Activated CD4-positive, alpha-beta T cell treated with anti-CD3 and anti-CD28 coated beads, Interleukin-2, Interleukin-6, amounts not matched to agents 100 ng/mL and 50 ng/mL, durations not matched to agents 16 hours and 8 hours (primary cell): ENCODE measurements around the gene ADGRA3.
"Not testable (repeated sequence)": the region's sequence is repeated elsewhere in the genome, so short reads cannot be mapped to it uniquely, and the experiment has no call there.

Experiments
- DNase-seq: peaks from one replicate; pipeline ENCODE4 v3.0.0-alpha.2; 2020

The ADGRA3 gene

DNA sequence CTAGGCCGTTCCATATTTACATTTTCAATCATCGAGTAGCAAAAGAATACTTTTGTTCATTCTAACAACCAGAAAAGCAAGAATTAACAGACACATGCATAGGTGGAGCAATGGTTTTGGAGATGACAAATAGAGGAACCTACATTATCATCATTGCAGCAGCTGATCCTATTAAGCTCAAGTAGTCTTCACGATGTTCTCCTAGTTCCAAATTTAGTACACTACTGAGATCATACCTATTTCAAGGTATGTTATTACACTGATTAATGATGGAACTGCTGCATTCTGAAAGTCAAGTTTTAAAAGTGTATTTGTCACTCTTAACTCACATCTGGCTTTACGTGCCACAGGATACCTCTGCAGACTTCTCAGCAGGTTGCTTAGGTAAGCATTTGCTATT, 87.4 kb downstream of the ADGRA3 start:
- DNase-seq = no peak

DNA sequence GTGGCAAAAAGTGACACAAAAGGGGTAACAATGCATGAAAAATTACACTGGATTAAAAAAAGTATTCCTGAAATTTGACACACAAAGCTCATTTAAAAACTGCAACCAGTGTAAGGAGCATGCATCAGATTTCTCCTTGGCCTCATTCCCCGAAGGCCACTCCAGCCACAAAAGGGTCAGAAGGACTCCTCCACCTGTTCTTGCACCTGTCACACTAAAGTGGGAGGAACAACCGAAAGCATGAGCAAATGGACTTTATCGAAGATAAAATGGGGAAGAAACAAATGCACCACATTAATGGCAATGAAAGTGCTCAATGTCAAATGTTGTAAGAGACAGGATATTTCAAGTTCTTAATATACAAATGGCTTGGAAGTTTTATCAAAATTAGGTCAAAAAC, 88.2 kb downstream of the ADGRA3 start:
- DNase-seq = no peak

DNA sequence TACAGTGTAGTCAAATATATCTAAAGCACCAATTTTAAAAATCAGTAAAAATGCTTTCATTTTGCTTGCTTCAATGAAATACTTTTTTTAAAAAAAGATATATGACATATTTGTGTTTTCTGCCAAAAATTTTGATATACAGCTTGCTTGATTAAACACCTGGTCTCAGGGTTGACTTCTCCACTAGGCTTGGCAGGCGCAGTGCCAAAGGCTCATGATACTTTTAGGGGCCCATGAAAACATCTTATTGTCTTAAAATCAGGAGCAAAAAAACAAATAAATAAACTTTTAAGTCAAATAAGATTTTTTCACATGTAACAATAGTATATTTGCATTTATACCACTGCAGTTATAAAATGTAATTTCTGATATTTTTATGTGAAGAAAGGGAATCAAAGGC, 95.6 kb downstream of the ADGRA3 start:
- no peak for DNase-seq

DNA sequence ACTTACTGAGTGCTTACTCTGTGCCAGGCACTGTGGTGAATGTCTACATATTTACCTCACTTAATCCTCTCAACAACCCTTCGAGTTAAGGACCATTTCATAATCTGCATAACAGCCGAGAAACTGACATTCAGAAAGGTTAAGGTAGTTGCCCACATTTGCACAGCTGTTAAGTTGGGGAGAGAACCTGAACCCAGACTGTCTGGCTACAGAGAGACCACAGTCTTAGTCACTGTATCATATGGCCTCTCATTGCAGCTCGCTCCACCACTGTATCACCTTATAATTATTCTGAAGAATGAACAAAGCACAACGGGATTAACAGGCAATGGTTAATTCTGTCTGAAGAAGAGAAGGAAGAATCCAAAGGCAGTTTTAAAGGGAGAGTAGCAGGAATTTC, 98.5 kb downstream of the ADGRA3 start:
- no peak for DNase-seq

DNA sequence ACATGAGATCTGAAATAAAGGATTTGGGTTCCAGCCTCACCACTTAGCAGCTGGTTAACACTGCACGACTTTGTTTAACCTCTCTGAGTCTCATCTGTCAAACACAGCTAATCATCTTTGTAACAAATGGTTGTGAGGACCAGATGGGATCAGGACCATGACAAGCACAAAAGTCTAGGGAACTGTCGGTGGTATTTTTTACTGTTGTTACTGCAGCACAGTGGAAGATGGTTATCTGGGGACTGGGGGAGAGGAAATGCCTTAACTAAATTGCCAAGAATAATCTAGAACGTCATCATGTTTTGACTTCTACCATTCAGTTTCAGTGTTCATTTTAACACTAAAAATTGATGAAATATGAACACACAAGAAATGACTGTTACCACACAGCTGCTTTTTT, 99.5 kb downstream of the ADGRA3 start:
- no peak for DNase-seq

DNA sequence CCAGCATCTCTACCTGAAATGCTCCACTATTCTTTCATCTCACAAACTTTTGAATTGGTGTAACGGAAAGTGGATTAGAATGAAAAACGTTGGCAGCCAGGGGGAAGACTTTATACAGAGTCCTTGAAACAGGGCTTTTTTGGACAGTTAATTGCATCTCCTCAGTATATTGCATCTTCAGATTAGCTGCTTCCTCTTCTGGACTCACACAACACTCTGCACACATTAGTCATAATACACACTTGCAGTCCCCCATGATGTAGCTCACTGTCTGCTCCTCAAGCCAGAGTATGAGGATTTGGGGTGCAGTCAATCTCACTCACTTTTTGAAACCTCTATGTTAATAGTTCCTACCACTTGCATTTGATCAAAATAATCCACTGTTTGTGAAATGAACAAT, 101.0 kb downstream of the ADGRA3 start:
- DNase-seq = no peak

DNA sequence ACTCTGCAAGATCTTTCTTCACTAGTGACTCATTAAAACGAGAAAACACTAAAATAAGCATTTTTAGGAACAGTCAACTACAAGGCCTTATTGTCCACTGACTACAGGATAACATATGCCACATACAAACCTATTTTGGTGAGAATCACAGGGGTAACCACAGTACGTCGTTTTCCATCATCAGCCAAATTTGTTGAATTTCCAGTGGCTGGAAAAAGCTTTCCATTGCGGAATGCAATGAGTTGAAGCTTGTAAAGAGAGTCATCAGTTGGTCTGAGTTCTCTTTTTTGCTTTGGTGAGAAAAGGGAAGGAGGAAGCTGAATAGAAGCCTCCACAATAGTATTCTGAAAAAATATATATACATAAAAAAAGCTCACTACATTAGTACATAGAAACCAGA, 102.4 kb downstream of the ADGRA3 start:
- DNase-seq = no peak

DNA sequence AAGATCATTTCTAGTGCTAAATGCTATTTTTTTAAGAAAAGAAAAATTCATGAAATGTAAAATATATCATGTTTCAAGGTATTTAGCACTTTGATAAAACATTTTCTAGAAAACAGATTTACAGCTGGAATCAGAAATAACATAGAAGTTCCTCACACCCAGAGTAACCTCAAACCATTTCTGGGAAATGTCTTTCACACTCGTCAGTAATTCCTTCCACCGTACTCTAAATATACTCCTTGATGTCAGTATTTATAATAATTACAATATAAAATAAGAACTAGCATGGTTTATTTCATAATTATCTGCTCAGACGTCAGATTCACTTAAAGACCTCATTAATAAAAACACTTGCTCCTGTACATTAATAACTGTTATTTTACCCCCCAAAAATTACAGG, 103.9 kb downstream of the ADGRA3 start:
- DNase-seq = no peak

DNA sequence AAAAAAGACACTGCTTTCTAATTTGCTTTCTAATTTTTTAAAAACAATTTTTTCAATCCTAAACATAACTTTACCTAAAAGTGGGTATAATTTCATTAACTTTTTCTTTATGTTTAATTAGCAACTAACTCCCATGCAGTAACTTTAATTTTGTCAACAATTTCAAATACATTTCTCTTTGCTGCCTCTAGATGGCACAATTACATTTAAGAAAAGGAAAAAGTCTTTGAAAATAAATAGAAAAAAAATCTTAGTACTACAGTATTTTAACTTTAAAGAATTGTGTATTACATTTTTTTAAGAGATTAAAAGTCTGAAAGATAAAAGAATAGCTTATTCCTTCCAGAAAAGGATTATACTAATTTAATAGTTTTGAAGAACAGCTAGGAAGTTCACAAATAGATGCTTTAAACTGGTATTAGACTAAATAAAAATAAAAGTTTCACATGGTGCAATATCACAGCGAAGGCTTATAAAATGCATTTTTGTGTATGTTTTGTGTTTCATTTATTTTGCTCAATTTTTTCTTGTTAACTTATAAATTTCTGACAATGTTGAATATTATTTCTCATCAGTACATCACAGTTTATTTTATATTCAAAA, 105.1 kb downstream of the ADGRA3 start:
- DNase-seq = no peak

DNA sequence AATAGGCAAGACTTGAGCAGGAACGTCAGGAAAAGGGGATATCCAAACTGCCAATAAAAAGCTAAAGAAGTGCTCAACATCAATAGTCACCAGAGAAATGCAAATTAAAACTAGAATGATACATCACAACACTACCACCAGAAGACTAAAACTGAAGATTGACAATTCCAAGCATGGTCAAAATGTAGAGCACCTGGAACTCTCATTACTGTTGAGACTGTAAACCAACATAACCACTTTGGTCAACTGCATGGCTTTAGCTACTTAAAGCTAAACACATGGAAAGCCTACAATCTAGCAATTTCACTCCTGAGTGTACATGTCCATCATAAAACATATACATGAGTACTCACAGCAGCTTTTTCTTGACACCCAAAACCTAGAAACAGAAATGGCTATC, 107.4 kb downstream of the ADGRA3 start:
- no peak for DNase-seq

DNA sequence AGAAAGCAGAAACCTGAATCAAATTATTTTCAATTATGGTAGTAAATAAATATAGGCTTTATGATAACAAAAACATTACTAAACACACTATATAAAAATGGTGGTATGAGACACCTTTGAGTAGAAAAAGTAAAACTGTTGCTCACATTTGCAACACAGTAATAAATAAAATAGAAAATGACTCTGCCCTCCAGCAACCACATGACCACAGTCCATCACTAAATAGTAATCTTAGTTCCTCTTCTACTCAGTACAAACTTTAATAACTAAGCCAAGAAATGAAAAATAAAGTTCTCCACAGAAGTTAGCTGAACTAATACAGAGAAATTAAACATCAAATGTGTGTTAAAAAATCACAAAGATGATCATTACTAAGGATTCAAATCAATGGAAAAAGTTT, 108.5 kb downstream of the ADGRA3 start:
- DNase-seq = no peak

DNA sequence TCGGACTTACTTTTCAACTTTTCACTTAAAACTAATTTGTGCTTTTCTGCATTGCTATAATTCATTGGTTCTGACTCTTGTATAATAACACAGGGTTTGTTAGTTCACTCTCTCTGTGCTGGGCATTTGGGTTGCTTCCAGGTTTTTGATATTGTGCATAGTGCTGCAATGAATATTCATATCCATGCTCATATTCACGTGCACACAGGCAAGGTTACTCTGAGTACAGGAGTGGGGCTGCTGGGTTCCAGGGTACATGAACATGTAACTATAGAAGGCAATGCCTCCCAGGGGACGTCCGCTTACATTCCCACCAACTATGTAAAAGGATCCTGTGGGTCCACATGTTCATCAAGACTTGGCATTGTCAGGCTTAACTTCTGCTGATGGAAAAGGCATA, 117.2 kb downstream of the ADGRA3 start:
- DNase-seq = no peak

DNA sequence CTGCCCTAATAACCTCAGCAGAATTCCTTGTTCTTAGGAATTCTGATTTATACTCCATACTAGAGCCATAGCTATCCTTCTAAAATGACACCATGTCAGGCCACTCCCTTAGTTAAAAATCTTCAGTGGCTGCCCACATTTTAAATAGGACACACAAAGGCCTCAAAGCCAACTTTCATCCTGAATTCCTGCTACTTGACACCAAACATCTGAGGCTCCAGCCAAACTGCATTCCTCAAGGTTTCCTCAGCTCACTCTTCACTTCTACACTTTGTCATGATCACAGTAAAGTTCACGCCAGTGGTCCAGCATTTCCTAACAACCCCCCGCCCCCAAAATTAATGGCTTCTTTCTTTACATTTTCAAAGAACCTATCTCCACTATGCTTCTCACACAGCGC, 124.3 kb downstream of the ADGRA3 start:
- DNase-seq = no peak

DNA sequence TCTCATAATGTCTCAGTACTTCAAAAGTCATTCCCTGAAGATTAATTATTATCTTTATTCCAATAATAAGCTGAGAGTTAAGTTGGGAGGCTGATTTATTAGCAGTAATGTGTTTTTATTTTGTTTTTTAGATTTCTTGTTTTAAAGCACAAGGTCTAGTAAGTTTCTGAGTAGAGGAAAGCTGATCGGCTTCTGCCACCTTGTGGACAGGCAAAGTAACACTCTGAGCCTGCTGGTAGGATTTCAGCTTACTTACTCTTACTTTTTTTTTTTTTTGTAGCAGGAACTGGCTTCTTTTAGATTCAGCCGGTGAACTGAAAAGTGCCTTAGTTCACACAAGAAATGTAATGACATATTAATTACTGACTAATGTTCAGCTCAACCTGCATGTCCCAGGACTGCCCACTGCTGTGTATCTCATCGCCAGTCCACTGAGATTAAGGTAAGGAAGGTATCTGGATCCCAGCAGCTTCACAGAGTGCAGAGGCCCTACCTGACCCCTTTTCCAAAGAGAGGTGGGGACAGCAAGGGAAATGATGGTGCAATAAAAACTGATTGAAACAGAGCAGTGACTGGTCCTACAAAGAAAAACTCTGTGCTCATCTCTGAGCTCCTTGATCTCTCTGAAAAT, 126.5 kb downstream of the ADGRA3 start:
- peak; percentile 51 for DNase-seq

DNA sequence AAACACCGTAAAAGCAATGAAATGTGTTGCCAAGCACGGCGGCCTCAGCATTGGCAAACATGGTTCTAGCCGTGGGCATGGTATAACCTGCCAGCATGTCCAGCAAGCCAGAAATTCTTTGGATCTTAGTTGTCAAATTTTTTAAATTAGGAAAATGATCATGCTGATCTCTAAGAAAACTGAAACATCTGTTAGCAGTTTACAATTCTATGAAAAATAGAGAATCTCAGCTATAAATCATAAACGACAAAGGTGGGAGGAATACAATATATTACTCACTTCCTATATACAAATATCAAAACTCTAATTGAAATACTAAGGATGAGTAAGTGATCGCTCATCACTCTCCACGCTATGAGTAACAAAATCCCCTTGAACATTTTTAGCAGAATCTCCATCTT, 130.3 kb downstream of the ADGRA3 start:
- DNase-seq = no peak

DNA sequence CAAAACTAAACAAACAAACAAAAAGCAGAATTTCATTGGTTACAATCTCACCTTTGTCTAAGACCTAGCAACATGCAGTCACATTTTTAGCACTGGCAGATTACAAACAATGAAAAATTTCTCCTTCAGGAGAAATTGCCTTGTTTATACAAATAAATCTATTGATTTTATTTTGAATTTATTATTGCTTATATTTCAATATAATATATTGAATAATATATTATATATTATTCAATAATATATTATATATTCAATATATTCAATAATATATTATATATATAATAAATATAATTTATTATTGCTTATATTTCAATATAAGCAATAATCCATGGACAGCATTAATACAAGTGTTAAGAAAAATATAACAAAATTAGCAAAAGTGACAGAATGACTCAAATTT, 131.7 kb downstream of the ADGRA3 start:
- DNase-seq = no peak

DNA sequence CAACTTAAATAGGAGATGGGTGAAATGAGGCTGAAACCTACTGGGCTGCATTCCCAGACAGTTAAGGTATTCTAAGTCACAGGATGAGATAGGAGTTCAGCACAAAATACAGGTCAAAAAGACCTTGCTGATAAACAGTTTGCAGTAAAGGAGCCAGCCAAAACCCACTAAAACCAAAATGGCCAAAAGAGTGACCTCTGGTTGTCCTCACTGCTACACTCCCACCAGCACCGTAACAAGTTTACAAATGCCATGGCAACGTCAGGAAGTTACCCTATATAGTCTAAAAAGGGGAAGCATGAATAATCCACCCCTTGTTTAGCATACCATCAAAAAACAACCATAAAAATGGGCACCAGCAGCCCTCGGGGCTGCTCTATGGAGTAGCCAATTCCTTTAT, 133.7 kb downstream of the ADGRA3 start:
- DNase-seq = not testable (repeated sequence)

DNA sequence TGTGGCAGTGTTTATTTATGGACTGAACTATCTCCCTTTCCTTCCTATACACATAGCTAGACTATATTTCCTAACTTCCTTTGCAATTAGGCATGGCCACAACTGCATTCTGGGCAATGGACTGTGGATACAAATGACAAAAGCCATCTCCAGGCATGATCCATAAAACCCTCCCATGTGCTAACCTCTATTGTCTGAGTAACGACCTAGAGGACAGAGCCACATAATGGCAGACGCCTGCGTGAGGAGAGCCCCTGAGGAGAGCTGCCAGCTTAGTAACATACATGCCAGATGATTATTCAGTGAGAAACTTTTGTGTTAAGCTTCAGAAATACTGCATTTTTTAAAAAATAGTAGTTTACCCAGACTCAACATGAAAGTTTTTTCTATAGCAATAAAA, 142.9 kb downstream of the ADGRA3 start:
- DNase-seq = no peak

DNA sequence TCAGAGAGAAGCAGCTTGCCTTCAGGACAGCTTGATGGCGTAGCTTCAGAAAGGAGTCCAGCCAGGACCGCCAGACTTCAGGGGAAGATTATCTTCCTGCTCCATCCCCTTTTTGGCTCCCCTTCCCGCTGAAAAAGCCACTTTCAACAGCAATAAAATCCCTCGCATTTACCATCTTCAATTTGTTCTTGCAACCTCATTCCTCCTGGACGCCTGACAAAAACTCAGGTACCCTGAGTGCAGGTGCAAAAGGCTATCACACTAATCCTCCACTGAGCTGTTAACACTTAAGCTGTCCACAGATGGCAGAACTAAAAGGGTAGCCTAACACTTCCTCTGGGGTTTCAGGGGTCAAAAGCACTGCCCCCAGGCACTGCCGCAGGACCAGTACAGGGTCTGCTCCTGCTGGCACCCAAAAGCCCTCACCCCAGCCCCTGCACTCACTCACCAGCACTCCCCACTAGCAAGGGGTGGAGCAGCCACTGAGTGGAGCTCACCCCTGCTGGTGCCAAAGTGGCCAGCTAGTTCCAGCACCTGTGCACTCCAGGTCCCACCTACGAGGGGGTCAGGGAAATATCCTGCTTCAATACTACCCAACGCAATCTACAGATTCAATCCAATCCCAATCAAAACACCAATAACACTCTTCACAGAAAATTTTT, 145.8 kb downstream of the ADGRA3 start:
- no peak for DNase-seq

DNA sequence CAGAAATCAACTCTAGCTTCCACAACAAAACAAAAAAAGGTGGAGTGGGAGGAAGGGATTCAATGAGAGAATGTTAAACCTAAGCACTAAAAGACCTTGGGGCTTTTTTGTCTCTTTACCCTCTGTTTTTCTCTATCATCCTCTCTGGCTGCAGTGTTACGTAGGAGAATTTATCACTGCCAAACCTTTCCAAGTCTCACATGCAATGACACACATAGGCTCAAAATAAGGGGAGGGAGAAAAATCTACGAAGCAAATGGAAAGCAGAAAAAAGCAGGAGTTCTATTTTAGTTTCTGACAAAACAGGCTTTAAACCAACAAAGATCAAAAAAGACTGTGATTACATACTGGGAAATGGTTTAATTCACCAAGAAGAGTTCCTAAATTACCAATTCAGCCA, 152.1 kb downstream of the ADGRA3 start:
- no peak for DNase-seq

DNA sequence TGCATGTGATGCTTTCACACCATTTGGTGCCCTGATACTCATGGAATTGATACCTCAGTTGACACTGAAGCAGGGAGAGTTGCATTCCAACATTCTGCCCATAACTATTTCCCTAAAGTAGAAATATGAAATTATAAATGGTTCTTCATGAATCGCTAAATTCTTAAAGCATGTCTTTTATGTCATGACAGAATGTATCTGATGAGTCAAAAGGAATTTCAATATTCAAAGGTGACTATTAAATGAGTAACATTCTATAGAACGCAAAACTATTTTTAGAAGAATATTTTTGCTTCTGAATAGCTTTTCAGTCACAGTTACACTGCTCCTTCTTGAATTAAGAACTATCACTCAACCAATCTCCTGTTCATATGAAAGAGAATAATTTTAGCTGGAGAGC, 152.8 kb downstream of the ADGRA3 start:
- no peak for DNase-seq

DNA sequence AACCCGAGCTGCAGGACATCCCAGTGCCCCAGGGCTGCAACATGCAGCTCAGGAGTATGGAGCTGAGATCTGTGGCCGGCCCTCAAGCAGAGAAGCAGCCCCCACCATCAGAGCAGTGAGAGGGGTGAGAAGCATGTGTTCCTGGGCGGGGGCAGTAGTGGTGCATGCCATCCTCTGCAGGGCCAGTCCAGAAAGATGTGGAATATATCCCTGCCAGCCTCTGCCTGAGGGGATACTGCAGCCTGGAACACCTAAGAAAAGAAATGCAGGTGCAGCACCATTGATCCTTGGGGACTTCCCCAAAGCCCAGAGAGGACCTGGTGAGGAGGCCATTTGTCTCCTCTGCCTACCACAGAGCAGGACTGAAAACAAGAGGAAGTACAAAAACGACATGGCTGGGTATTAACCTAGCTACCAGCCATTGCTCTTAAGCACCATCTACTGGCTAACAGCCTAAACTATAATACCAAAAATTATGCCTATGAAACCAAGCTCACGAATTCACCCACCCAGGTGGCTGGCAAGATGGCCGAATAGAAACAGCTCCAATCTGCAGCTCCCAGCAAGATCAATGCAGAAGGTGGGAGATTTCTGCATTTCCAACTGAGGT, 158.8 kb downstream of the ADGRA3 start:
- DNase-seq = no peak

DNA sequence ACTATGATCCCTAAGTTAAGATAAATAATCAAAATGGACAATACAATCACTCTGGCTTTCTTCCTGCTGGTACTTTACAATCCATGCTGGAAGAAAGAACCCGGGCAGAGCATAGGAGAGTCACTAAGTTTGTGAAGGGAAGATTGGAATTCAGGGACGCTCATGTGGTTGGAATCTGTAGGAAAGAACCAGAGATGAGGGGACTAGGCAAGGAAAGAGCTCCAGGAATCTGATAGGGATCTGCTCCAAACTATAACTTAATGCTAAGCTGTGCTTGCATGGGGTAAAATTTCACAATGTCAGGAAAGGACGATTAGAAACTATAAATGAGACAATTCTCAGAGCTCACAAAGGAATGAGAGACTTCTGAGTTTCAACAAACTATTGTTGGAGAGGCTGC, 167.5 kb downstream of the ADGRA3 start:
- DNase-seq = no peak

DNA sequence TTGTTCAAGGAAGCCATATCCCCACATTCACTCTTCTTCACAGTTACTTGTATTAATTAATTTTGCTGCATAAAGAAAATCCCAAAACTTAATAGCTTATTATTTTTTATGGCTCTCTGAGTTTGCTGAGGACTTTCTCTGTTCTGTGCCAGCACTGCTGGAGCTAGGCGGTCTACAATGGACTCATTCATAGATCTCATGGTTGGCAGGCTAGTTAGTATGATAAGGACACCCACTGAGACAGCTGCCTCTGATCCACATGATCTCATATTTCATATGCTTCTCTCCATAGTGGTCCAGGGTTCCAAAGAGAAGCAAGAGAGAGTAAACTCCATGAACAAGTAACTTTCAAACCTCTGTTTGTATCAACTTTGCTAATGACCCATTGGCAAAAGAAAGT, 170.2 kb downstream of the ADGRA3 start:
- DNase-seq = no peak
